Measurements from ENCODE around the gene IRX2. TPM values are rescaled to one million over a fixed set of nuclear protein-coding genes. Genes with fewer than 3 reads are reported as not detected.

The IRX2 gene
- total RNA-seq, 8 experiments from 2014 or later = 0.76 to 13.9 (median 6.1) TPM

DNA sequence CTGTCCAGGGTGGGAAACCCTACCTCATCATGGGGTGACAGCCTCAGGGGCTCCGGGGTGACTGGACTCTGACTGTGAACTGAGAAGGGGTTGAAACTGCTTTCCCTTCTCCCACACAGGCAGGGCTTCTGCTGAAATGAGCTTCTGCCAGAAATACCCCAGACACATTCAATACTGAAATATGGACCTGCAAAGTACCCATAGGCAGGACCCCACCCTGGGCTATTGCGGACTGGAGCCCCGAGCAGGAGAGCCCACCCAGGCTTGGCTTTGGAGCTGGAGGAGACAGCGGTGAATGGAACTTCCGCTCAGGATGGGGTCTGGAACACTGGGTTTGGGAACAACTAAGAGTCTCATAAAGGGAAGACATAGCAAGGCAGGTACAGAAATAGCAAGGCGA is 37.5 kb downstream of the IRX2 start:
- in situ Hi-C loops (cut with MboI; ENCODE audit: low pct_unique_long_range_greater_than_20kb in 2 of 9, low sequenced_read_pairs in 9 of 9, unreplicated experiment in 9 of 9) = no loop called here
- no peak overlapping the region for H3K4me3 ChIP-seq
- H3K4me1 ChIP-seq (replicated peaks in 1 of 2) = no peaks in the 10 kb centered on the region
- no peak for ATAC-seq (replicated peaks in 6 of 8)
- WGBS, 10 experiments = 0 to 100% (median 87%) methylated on average over 1 to 6 of the region's 6 CpGs; no CpG with 5 or more reads in 3 of the 10 experiments
- no peak overlapping the region for H3K27ac ChIP-seq

- no peak overlapping the region for H3K27ac ChIP-seq
- H3K4me1 ChIP-seq (replicated peaks in 1 of 2) = no peaks in the 10 kb centered on the region
- H3K4me3 ChIP-seq = no peak overlapping the region
- 30 to 96% (median 68%) methylated on average over 1 to 17 of the region's 24 CpGs for WGBS, 10 experiments
- ATAC-seq (replicated peaks in 6 of 8) = no peak
- in situ Hi-C loops (cut with MboI; ENCODE audit: low pct_unique_long_range_greater_than_20kb in 2 of 9, low sequenced_read_pairs in 9 of 9, unreplicated experiment in 9 of 9) = no loop called here
Measured at GRCh38 chr5:2711446-2712425, 39.7 kb downstream of the IRX2 start.

GRCh38 chr5:2710910-2711309 is 40.6 kb downstream of the IRX2 start:
- in situ Hi-C loops (cut with MboI; ENCODE audit: low pct_unique_long_range_greater_than_20kb in 2 of 9, low sequenced_read_pairs in 9 of 9, unreplicated experiment in 9 of 9) = no loop called here
- Histone ChIP-seq H3K27ac (no peak overlapping the region), H3K4me3 (no peak overlapping the region), H3K4me1 (replicated peaks in 1 of 2) (no peaks in the 10 kb centered on the region)
- WGBS, 10 experiments = 28 to 100% (median 71%) methylated on average over 2 to 3 of the region's 3 CpGs
- peak in 1 of 8 experiments; percentile 37 for ATAC-seq (replicated peaks in 6 of 8)

DNA sequence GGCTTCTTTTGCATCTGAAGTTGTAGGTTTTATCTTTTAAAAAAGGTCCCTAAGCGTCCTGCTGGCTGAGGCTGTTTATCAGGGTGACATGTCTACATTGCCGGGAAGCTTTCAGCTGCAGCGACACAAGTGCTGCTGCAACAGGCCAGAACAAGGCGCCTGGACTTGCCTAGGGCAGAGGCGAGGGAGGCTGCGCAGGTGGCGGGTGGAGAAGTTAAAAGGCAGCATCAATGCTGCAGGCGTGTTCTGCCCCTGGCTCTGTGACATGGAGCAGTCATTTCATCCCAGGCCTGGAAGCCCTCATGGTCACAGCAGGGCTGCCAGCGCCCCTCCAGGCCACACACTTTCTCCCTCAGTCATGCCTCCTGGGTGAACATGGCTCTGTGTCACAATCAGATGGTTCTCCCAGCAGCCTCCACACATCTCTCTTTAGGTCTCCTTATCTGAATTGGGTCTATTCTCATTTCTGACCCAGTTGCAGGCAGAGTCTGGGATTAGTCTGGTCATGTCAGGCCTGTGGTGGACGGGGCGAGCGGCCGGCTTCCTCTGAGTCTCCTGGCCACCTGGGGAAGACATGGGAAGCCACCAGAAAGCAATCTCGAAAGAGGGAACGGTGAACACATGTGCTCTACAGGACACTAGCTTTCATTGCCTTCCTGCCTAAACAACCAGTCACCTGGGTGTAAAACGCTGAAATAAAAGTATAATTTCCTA is 41.3 kb downstream of the IRX2 start:
- WGBS, 10 experiments = 20 to 100% (median 69%) methylated on average over 1 to 11 of the region's 16 CpGs; no CpG with 5 or more reads in 2 of the 10 experiments
- ATAC-seq (replicated peaks in 6 of 8) = peak in 2 of 8 experiments; percentile 52 to 54
- H3K27ac ChIP-seq = no peak overlapping the region
- no peaks in the 10 kb centered on the region for H3K4me1 ChIP-seq (replicated peaks in 1 of 2)
- no peak overlapping the region for H3K4me3 ChIP-seq
- in situ Hi-C loops (cut with MboI; ENCODE audit: low pct_unique_long_range_greater_than_20kb in 2 of 9, low sequenced_read_pairs in 9 of 9, unreplicated experiment in 9 of 9) = no loop called here

DNA sequence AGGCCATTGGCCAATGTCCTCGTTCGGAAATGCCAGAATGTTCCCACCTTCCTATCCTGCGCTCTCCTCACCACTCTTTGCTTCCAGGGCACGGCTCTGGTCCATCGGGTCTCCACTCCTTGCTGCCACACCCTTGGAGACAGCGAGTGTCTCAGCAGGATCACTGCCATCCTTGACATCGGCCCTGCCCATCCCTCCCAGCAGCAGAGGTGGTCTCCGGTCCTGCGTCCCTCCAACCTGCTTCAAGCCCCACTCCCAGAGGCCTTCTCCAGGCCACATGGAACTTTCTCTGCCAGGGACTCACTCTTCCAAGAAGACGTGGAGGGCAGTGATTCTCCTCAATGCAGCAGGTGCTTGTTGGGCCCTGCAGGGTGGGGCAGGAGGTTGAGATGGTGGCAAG is 42.7 kb downstream of the IRX2 start:
- 55 to 100% (median 91%) methylated on average over 1 to 4 of the region's 10 CpGs; no CpG with 5 or more reads in 6 of the 10 experiments for WGBS, 10 experiments
- no peaks in the 10 kb centered on the region for H3K4me1 ChIP-seq (replicated peaks in 1 of 2)
- no peak overlapping the region for H3K4me3 ChIP-seq
- ATAC-seq (replicated peaks in 6 of 8) = no peak
- in situ Hi-C loops (cut with MboI; ENCODE audit: low pct_unique_long_range_greater_than_20kb in 2 of 9, low sequenced_read_pairs in 9 of 9, unreplicated experiment in 9 of 9) = no loop called here
- no peak overlapping the region for H3K27ac ChIP-seq

DNA sequence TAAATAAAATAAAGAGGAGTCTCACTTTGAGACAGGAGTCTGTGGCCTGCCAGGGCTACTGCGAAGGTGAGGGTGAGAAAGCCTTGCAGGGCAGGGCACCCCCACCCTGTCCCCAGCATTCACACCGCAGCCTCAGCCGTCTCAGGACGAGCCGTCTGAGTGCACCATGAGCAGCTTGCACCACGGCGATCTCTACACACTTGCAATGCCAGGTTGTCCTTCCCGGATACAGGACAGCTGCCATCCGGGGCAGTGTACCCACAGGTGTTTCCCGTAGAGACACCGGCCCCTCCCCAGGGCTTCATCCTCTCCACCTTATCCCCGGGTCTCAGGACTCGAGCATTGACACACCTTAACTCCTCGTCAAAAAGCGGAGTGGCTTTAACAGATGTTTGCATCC is 43.3 kb downstream of the IRX2 start:
- WGBS, 10 experiments = 40 to 100% (median 98%) methylated on average over 1 to 5 of the region's 15 CpGs; no CpG with 5 or more reads in 2 of the 10 experiments
- Histone ChIP-seq H3K27ac (no peak overlapping the region), H3K4me1 (replicated peaks in 1 of 2) (no peaks in the 10 kb centered on the region), H3K4me3 (no peak overlapping the region)
- no peak for ATAC-seq (replicated peaks in 6 of 8)
- in situ Hi-C loops (cut with MboI; ENCODE audit: low pct_unique_long_range_greater_than_20kb in 2 of 9, low sequenced_read_pairs in 9 of 9, unreplicated experiment in 9 of 9) = no loop called here

DNA sequence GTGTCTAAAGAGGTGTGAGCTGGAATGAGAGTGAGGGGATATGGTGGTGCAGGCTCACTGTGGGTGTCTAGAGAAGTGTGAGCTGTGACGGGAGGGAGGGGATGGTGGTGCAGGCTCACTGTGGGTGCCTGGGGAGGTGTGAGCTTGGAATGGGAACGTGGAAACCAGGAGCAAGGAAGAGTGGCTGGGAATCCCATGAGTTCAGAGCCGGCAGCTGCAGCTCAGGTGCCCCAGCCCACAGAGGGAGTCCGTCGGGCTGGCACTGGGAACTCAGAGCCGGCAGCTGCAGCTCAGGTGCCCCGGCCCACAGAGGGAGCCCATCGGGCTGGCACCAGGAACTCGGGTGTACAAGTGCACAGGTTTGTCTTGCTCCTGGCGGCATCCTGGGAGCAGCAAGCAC is 45.6 kb downstream of the IRX2 start:
- no peak overlapping the region for H3K27ac ChIP-seq
- no peaks in the 10 kb centered on the region for H3K4me1 ChIP-seq (replicated peaks in 1 of 2)
- in situ Hi-C loops (cut with MboI; ENCODE audit: low pct_unique_long_range_greater_than_20kb in 2 of 9, low sequenced_read_pairs in 9 of 9, unreplicated experiment in 9 of 9) = no loop called here
- H3K4me3 ChIP-seq = no peak overlapping the region
- no peak for ATAC-seq (replicated peaks in 6 of 8)
- WGBS, 10 experiments = 0 to 100% (median 72%) methylated on average over 1 to 6 of the region's 10 CpGs; no CpG with 5 or more reads in 6 of the 10 experiments

GRCh38 chr5:2704806-2705645 is 46.5 kb downstream of the IRX2 start:
- no peak for ATAC-seq (replicated peaks in 6 of 8)
- H3K27ac ChIP-seq = no peak overlapping the region
- in situ Hi-C loops (cut with MboI; ENCODE audit: low pct_unique_long_range_greater_than_20kb in 2 of 9, low sequenced_read_pairs in 9 of 9, unreplicated experiment in 9 of 9) = no loop called here
- H3K4me3 ChIP-seq = no peak overlapping the region
- 0 to 100% (median 63%) methylated on average over 1 to 10 of the region's 16 CpGs; no CpG with 5 or more reads in 3 of the 10 experiments for WGBS, 10 experiments
- H3K4me1 ChIP-seq (replicated peaks in 1 of 2) = no peaks in the 10 kb centered on the region

GRCh38 chr5:2704111-2704510 is 47.4 kb downstream of the IRX2 start:
- Histone ChIP-seq H3K4me3 (no peak overlapping the region), H3K4me1 (replicated peaks in 1 of 2) (no peaks in the 10 kb centered on the region), H3K27ac (no peak overlapping the region)
- no peak for ATAC-seq (replicated peaks in 6 of 8)
- WGBS, 10 experiments = 32 to 100% (median 74%) methylated on average over 2 to 8 of the region's 18 CpGs
- in situ Hi-C loops (cut with MboI; ENCODE audit: low pct_unique_long_range_greater_than_20kb in 2 of 9, low sequenced_read_pairs in 9 of 9, unreplicated experiment in 9 of 9) = no loop called here

GRCh38 chr5:2703615-2704014 is 47.9 kb downstream of the IRX2 start:
- no peak overlapping the region for H3K4me3 ChIP-seq
- WGBS, 10 experiments = 47 to 100% (median 87%) methylated on average over 1 to 8 of the region's 12 CpGs; no CpG with 5 or more reads in 1 of the 10 experiments
- no peak for ATAC-seq (replicated peaks in 6 of 8)
- H3K4me1 ChIP-seq (replicated peaks in 1 of 2) = no peaks in the 10 kb centered on the region
- in situ Hi-C loops (cut with MboI; ENCODE audit: low pct_unique_long_range_greater_than_20kb in 2 of 9, low sequenced_read_pairs in 9 of 9, unreplicated experiment in 9 of 9) = no loop called here
- H3K27ac ChIP-seq = no peak overlapping the region

GRCh38 chr5:2703041-2703440 is 48.4 kb downstream of the IRX2 start:
- in situ Hi-C loops (cut with MboI; ENCODE audit: low pct_unique_long_range_greater_than_20kb in 2 of 9, low sequenced_read_pairs in 9 of 9, unreplicated experiment in 9 of 9) = no loop called here
- Histone ChIP-seq H3K4me3 (no peak overlapping the region), H3K4me1 (replicated peaks in 1 of 2) (no peaks in the 10 kb centered on the region), H3K27ac (no peak overlapping the region)
- WGBS, 10 experiments = 25 to 100% (median 31%) methylated on average over 2 to 10 of the region's 13 CpGs; no CpG with 5 or more reads in 5 of the 10 experiments
- peak in 1 of 8 experiments; percentile 46 for ATAC-seq (replicated peaks in 6 of 8)

DNA sequence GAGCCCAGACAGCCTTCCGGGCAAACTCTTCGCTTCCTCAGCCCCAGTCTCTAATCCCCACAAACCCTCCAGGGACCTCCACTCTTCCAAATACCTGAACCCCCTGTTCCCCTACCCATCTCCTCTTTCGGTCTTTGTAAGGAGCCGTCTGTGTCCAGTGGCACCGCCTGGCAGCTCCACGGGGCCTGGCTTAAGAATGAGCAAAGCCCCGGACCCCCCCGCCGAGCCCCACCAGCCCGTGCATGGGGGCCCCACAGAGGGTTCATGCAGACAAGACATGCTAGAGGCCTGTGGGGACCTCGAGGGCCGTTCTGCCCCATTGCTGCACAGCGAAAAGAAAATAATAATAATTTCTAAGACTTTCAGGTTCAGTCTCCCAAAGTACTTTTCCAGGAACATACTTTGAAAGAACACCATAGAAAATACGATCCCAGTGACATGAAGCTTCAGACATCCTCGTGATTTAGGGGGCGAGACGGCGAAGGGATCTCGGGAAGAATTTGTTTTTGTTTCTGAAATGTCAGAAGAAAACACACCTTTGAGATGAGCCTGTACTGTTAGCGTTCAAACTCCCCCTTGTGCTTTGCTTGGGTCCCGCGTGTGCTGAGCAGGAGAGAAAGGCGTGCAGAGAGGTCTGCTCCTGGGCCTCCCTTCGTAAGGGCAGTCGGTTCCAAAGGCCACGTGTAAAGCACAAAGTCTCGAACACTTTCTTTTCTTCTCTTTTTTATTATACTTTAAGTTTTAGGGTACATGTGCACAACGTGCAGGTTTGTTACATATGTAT is 49.2 kb downstream of the IRX2 start:
- H3K4me3 ChIP-seq = no peak overlapping the region
- 25 to 95% (median 90%) methylated on average over 3 to 18 of the region's 28 CpGs; no CpG with 5 or more reads in 2 of the 10 experiments for WGBS, 10 experiments
- H3K4me1 ChIP-seq (replicated peaks in 1 of 2) = no peaks in the 10 kb centered on the region
- in situ Hi-C loops (cut with MboI; ENCODE audit: low pct_unique_long_range_greater_than_20kb in 2 of 9, low sequenced_read_pairs in 9 of 9, unreplicated experiment in 9 of 9) = no loop called here
- H3K27ac ChIP-seq = no peak overlapping the region
- no peak for ATAC-seq (replicated peaks in 6 of 8)

All from motor neuron (in vitro differentiated cells).